Hematopoietic multipotent progenitor cell (in vitro differentiated cells): ENCODE measurements around the gene INHBB. TPM values are rescaled to one million over a fixed set of nuclear protein-coding genes. Genes with fewer than 3 reads are reported as not detected.

Source experiments
- DNase-seq, 3 donors: peaks; one replicate each; pipeline ENCODE4 v3.0.0-alpha.2; 2011 to 2015; ENCODE audit warnings: low read depth in 2 of 3, low spot score in 2 of 3
- total RNA-seq: library from RNA; depleted of rRNA; stranded (reverse); fragments of >200 nt; gene quantifications from one replicate; pipeline ENCODE4 v1.2.3, GENCODE V29; 2012

Gene INHBB
- total RNA-seq, 1 donor: under 0.01 TPM

DNA sequence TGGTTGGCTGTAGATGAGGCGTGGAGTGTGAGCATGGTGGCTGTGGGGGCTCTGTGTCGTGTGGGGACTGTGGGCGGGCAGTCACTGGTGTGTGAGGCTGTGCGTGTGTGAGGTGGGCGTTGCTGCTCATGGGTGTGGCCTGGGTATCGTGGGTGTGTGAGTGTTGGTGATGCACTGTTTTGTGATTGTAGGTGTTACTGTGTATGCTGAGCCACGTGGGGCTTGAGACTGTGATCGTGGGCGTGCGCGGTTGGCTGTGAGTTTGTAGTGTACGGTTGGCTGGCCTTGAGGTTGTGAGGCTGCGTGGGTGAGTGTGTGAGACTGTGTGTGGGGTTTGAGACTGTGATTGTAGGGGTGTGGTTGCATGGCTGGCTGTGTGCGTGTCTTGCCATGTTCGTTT, 8.5 kb downstream of the INHBB start:
- no peak for DNase-seq

DNA sequence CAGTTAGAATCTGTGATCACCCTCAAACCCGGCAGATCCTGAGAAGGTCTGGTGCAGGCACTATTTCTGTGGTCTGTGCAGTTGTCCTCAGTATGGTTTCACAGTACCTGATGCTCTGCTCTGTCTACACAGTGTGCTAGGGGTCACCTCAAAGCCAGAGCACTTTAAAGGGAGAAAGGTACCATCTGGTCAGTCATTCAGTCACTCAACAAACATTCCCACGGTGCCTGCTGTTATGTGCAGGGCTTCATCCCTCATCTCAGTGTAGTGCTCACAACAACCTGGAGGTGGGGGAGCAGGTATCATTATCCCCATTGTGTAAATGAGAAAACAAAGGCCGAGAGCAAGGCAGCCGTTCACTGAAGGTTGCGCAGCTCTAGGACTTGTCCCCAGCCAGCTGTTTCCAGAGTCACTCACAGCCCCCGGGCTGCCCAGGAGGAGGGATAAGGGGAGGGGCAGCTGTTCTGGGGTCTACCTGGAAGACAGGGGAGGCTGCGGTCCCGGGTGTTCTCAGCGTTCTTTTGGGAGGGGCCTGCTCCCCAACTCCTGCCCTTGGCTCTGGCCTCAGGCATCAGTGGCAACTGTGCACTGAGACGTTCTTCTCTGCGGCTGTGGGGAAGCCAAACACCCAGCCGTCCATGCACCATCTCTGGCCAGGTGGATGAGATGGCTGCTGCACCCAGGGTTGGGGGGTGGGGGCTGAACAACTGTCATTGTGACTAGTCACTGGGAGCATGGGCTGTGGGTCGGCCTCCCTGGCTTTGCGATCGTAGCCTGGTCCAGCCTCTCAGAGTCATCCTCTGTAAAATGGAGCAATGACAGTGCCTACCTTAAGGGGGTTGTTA, 9.2 kb downstream of the INHBB start:
- no peak for DNase-seq

- no peak for DNase-seq
Observed at GRCh38 chr2:120355780-120356266, 9.9 kb downstream of the INHBB start.

DNA sequence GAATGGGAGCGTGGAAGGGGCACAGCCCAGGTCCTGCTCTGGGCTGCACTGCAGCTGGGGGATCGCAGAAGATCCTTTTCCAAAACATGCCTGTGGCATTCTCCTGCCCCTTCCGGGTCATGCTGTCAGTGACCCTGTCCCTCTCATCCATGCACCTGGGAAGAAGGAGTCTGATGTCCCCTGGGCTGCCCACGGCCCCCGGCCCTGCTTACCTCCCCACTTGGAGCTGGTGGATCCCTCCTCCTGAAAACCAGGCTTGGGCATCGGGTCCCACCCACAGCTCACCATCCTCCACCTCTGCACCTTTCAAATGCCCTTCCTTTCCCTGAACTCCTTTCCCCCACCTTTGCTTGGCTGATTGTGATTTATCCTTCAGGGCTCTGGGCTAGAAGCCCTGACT, 11.8 kb downstream of the INHBB start:
- no peak for DNase-seq

DNA sequence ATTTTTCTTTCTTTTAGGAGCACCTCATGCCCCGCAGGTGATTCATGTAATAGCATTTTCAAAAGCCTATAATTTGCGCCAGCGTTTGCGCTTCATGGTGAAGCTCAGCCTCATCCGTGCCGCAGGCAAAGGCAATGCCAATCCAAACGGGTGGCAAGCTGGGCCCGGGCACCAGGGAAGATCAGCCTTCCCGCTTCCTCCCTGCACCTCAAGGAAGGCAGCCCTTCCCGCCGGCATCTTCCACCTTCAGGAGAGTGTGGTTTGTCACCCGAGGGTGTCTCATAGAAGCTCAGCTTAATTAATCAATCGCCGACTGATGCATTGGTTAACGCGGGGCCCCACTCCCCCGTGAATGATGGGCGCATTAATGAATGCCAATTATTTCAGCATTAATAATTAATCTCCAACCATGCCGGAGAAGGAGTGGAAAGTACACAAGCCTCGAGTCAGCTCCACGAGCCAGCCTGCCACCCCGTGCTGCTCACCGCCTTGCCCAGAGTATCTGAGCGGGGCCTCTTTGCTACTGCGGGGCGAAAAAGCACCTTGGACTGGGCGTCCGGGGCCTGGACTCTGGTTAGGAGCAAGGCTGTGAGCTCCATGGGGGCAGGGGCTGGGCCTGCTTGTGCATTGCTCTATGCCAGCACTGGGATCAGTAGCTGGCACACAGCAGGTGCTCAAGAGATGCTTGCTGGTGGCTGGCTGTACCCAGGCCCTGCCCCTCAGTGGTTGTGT, 13.0 kb downstream of the INHBB start:
- no peak for DNase-seq

- no peak for DNase-seq
Observed at GRCh38 chr2:120360307-120360855, 14.4 kb downstream of the INHBB start.

GRCh38 chr2:120362926-120363325, 17.0 kb downstream of the INHBB start:
- DNase-seq: no peak

- DNase-seq: no peak
Observed at GRCh38 chr2:120365236-120365793, 19.4 kb downstream of the INHBB start.

DNA sequence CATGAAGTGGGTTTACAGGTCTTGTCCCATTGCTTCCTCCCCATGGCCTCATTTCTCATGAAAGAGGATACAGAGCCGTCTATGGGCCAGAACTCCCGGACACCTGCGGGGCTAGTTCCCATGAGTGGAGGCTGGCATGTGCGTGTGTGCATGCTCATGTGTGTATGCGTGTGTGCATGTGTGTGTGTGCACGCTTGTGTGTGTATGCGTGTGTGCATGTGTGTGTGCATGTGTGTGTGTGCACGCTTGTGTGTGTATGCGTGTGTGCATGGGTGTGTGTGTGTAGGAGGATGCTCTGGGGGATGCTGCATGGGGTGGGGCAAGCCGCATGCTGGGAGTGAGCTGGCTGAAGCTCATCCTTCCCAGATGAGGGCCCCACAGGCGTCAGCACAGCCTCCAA, 20.8 kb downstream of the INHBB start:
- DNase-seq: no peak

DNA sequence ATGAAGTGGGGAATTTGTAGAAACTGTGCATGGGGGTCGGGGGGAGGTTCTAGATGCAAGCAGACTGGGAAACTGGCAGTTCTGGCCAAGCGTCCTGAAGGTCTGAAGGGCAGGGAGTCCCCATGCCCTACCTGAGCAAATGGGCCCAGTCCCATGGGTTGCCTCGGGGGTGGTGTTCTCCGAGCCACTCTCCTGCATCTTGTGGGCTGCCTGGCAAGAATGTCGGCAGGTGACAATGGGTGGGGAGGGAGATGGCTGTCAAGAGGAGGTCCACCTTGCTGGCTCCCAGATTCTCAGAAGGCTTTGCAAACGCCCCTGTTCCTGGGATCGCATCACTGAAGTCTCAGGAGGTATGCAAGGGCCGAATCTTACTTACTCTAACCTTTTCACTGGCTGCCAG, 21.3 kb downstream of the INHBB start:
- no peak for DNase-seq

- DNase-seq: no peak
Observed at GRCh38 chr2:120367649-120368048, 21.7 kb downstream of the INHBB start.

GRCh38 chr2:120368086-120368485, 22.1 kb downstream of the INHBB start:
- no peak for DNase-seq

GRCh38 chr2:120369250-120369649, 23.3 kb downstream of the INHBB start:
- no peak for DNase-seq

- DNase-seq: no peak
Observed at GRCh38 chr2:120371969-120372625, 26.2 kb downstream of the INHBB start.

- no peak for DNase-seq
Observed at GRCh38 chr2:120372816-120373215, 26.9 kb downstream of the INHBB start.

DNA sequence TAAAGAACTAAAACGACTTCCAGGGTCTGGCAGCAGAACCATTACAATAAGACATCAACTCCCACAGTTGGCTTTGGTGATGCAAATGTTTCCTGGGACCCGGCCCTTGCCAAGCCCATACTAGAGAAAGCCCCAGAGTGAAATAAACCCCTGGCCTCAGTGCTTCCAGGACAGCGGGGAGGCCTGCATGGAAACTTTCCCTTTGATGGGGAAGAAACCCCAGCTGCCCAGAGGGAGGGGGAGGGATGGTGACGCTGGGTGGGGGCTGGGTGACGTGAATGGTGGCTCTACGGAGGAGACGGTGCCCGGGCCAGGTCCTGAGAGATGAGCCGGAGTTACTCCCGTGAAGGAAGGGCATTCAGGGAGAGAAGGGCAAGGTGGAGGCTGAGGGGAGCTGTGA, 27.5 kb downstream of the INHBB start:
- no peak for DNase-seq

DNA sequence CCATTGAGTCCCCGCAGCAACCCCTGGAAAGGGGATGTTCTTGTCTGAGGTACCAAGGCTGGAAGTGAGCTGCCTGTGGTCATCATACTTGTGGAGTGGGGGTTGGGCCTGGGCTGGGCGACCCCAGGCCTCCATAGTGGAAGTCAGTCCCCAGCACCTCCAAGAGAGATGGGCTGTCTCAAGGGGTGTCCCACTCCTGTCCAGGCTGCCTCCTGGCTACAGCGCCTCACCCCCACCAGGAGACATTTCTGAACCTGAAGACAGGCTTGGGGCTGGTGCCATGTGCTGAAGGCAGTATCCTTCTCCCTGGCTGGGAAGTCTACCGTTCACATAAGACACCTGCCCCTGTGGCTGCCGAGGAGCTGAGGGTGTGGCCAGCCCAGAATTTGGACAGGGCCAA, 28.9 kb downstream of the INHBB start:
- no peak for DNase-seq

- DNase-seq: no peak
Observed at GRCh38 chr2:120375251-120376020, 29.5 kb downstream of the INHBB start.

DNA sequence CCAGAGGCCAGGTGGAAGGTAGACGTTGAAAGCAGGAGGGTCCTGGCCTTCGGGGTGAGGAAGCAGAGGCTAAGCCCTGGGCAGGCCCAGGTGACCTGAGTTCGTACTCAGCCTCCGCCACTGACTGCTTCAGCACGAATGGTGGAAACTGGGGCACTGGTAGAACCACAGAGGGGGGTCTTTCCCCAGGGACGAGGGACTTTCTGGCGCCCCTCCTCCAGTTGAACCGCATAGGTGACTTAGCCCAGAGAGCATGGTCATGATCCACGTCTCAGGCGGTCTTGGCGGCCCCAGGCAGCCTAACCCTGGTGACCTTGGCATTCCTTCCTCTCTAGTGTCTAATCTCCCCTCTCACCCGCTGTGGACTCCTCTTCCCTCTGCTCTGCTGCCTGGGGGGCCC, 30.2 kb downstream of the INHBB start:
- no peak for DNase-seq
